ENCODE data around the gene DMC1. TPM values are rescaled to one million over a fixed set of nuclear protein-coding genes. Genes with fewer than 3 reads are reported as not detected.

Gene DMC1
- total RNA-seq, 4 donors from 2014 or later, result 1.1 to 7.2 (median 5.2) TPM; not detected in 1

DNA sequence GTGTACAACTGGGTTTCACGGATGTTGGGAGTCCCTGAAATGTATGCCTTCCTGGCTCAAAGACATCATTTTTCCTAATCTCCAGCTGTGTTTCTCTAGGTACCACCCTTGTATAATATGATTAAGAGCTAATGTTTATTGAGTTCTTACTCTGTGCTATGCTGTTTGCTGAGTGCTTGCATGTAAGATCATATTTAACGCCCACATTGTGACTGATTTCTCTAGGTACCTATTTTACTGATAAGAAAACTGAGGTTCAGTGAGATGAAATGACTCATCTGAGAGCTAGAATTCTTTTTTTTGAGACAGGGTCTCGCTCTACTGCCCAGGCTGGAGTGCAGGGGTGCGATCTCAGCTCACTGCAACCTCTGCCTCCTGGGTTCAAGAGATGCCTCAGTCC lies 43.6 kb upstream of the DMC1 start:
- TF ChIP-seq, protein P1, sequence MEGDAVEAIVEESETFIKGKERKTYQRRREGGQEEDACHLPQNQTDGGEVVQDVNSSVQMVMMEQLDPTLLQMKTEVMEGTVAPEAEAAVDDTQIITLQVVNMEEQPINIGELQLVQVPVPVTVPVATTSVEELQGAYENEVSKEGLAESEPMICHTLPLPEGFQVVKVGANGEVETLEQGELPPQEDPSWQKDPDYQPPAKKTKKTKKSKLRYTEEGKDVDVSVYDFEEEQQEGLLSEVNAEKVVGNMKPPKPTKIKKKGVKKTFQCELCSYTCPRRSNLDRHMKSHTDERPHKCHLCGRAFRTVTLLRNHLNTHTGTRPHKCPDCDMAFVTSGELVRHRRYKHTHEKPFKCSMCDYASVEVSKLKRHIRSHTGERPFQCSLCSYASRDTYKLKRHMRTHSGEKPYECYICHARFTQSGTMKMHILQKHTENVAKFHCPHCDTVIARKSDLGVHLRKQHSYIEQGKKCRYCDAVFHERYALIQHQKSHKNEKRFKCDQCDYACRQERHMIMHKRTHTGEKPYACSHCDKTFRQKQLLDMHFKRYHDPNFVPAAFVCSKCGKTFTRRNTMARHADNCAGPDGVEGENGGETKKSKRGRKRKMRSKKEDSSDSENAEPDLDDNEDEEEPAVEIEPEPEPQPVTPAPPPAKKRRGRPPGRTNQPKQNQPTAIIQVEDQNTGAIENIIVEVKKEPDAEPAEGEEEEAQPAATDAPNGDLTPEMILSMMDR (IDR thresholded peaks at IDR 0.05), result no peak
- TF ChIP-seq POLR2A (IDR thresholded peaks at IDR 0.05), result no peak
- Histone ChIP-seq H3K4me3 (no peak overlapping the region), H3K27ac (no peak overlapping the region), H3K27me3 (no peaks in the 10 kb centered on the region), H3K36me3 (no peaks in the 10 kb centered on the region), H3K9me3 (peaks cover 0 to 5% (median 5%) of the 10 kb centered on the region in 3 donors), H3K4me1 (peaks cover 0 to 22% (median 0%) of the 10 kb centered on the region in 3 donors)
- WGBS, 2 donors, result 85% methylated on average over 4 of the region's 4 CpGs
- no peak for DNase-seq
- intact Hi-C loops (cut with DNase I), result no loop called here

DNA sequence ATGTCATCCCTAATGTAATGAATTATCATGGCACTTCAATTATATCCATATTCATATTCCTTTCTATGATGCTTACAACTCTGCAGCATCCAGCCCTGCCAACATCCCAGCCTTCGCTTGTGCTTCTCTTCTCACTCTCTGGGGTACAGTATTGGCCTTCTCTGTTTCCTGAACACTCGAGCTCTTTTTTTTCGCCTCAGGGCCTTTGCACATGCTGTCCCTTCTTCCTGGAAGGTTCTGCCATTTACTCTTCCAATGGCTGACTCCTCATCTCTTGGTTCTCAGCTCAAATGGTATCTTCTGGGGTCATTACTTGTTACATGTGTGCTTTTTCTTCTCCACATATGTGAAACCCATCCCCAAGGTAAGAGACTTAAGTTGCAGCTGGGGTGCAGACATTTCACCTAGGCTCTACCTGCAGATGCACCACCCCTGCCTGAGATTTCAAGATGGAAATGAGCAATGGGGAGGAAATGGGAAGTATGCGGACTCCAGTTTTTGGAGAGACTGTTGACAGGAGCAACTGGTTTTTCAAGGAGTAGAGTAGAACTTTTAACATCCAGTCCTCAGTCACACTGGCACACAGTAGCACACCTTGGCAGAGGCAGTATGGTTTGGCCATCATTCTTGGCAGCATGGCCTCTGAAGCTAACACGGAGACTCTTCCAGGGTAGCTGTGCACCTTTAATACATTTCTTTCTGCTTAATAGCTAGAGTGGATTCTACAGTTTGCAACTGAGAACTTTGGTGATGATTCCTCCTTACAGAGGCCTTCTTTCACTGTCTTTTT lies 42.4 kb upstream of the DMC1 start:
- Histone ChIP-seq H3K36me3 (no peaks in the 10 kb centered on the region), H3K27me3 (no peaks in the 10 kb centered on the region), H3K4me3 (no peak overlapping the region), H3K4me1 (peaks cover 0 to 22% (median 0%) of the 10 kb centered on the region in 3 donors), H3K27ac (no peak overlapping the region), H3K9me3 (peaks cover 0 to 1% (median 0%) of the 10 kb centered on the region in 3 donors)
- TF ChIP-seq, protein P1 (IDR thresholded peaks at IDR 0.05), result no peak
- no peak for TF ChIP-seq POLR2A (IDR thresholded peaks at IDR 0.05)
- no peak for DNase-seq
- 63 to 71% methylated on average over 5 of the region's 5 CpGs for WGBS, 2 donors
- intact Hi-C loops (cut with DNase I), result no loop called here

DNA sequence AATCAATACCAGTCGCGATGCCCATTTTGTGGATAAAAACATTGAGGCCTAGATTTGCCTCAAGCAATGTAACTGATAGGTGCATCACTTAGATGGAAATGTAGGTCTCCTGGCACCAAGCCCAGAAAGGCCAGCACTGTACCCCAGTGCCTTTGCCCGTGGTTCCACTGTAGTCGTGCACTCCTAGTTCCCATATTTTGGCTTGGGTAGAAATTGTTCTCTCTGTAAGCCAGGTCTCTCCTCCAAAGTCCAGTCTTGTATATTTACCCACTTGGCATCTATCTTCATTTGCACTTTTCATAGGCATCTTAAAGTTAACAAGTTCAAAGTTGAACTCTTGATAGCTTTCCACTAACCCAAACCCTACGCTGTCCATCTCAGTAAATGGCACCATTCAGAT lies 41.6 kb upstream of the DMC1 start:
- H3K4me3 ChIP-seq, result no peak overlapping the region
- peaks cover 0 to 25% (median 0%) of the 10 kb centered on the region in 3 donors for H3K4me1 ChIP-seq
- DNase-seq, result no peak
- WGBS, 2 donors, result 95 to 97% methylated on average over 5 of the region's 5 CpGs
- H3K27ac ChIP-seq, result no peak overlapping the region
- TF ChIP-seq, protein P1 (IDR thresholded peaks at IDR 0.05), result no peak
- no peak for TF ChIP-seq POLR2A (IDR thresholded peaks at IDR 0.05)
- no peaks in the 10 kb centered on the region for H3K36me3 ChIP-seq
- H3K9me3 ChIP-seq, result no peaks in the 10 kb centered on the region
- no peaks in the 10 kb centered on the region for H3K27me3 ChIP-seq
- intact Hi-C loops (cut with DNase I), result no loop called here

DNA sequence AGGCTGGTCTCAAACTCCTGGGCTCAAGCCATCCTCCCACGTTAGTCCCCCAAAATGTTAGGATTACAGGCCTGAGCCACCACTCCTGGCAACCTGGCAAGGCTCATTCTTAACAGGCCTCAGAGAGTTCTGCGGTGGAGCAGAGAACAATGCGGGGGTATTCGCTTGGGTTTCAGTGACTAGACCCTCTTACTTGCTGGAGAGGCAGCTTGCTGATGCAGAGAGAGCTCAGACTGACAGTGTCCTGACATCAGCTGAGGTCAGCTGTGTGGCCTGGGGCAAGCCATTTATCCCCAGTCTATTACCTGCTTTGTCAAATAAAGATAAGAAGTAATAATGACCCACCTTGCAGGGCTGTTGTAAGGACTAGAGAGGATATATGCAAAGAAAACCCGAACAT lies 40.3 kb upstream of the DMC1 start:
- intact Hi-C loops (cut with DNase I), result no loop called here
- Histone ChIP-seq H3K4me1 (peaks cover 0 to 17% (median 0%) of the 10 kb centered on the region in 3 donors), H3K36me3 (no peaks in the 10 kb centered on the region), H3K27ac (no peak overlapping the region), H3K9me3 (no peaks in the 10 kb centered on the region), H3K4me3 (no peak overlapping the region), H3K27me3 (no peaks in the 10 kb centered on the region)
- DNase-seq, result no peak
- TF ChIP-seq POLR2A (IDR thresholded peaks at IDR 0.05), result no peak
- TF ChIP-seq, protein P1 (IDR thresholded peaks at IDR 0.05), result no peak
- WGBS, 2 donors, result 94 to 95% methylated on average over 5 of the region's 5 CpGs

DNA sequence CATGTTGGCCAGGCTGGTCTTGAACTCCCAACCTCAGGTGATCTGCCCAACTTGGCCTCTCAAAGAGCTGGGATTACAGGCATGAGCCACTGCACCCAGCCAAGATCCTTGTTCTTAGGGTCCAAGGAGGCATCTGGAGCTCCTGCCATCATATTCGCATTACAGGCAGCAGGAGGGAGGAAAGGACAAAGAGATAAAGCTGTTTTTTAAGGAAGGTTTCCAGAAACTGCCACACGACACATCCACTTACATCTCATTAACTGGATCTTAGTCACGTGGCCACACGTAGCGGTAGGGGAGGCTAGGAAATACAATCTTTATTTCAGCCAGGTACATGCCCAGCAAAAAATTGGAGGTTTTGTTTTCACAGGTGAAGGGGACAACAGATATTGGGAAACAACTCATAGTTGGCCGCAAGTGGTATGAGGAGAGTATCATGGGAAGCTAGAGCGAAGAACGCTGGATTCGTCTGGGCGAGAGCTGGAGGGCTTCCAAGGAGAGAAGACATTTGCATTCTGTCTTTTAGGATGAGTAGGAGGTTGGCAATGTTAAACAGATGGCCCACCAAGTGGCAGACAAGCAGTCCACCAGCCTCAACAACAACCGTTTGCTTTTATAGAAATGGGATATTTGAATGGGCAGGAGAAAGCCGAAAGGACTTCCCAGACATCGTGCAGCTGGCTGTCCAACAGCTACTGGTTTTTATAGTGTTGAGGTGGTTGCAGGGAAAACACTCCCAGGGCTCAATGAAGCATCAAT lies 39.2 kb upstream of the DMC1 start:
- H3K4me1 ChIP-seq, result peaks cover 0 to 13% (median 0%) of the 10 kb centered on the region in 3 donors
- DNase-seq, result no peak
- H3K27me3 ChIP-seq, result no peaks in the 10 kb centered on the region
- no peaks in the 10 kb centered on the region for H3K36me3 ChIP-seq
- no peaks in the 10 kb centered on the region for H3K9me3 ChIP-seq
- intact Hi-C loops (cut with DNase I), result no loop called here
- TF ChIP-seq, protein P1 (IDR thresholded peaks at IDR 0.05), result no peak
- no peak for TF ChIP-seq POLR2A (IDR thresholded peaks at IDR 0.05)
- no peak overlapping the region for H3K27ac ChIP-seq
- no peak overlapping the region for H3K4me3 ChIP-seq
- 86 to 90% methylated on average over 13 of the region's 13 CpGs for WGBS, 2 donors

Measured in esophagus squamous epithelium (tissue), 5 donors.